Peyer's patch (tissue), 4 donors: ENCODE measurements around the gene BMPR2. TPM values are rescaled to one million over a fixed set of nuclear protein-coding genes. Genes with fewer than 3 reads are reported as not detected.

Experiments used
- DNase-seq, 3 donors: peaks; one replicate each; pipeline ENCODE4 v3.0.0-alpha.2; 2017 to 2019
- H3K27ac ChIP-seq, 4 donors: fragments of 200-600 bp; sonication (generic); one replicate each; pipeline ENCODE4 v1.5.1; 2016 to 2019
- H3K27me3 ChIP-seq, 2 donors: fragments of 200-600 bp; sonication (generic); one replicate each; pipeline ENCODE4 v1.5.1; 2019
- H3K36me3 ChIP-seq, 3 donors: fragments of 200-600 bp; sonication (generic); one replicate each; pipeline ENCODE4 v1.5.1; 2016 to 2019
- H3K4me1 ChIP-seq, 4 donors: fragments of 200-600 bp; sonication (generic); one replicate each; pipeline ENCODE4 v1.5.1; 2016 to 2019
- H3K4me3 ChIP-seq, 4 donors: fragments of 200-600 bp; sonication (generic); 1 replicate in 3 of 4; 2 replicates in 1 of 4; pipeline ENCODE4 v1.5.1; 2016 to 2019; ENCODE audit warnings: mild to moderate bottlenecking in 1 of 4
- H3K9me3 ChIP-seq, 4 donors: fragments of 200-600 bp; sonication (generic); one replicate each; pipeline ENCODE4 v1.5.1; 2016 to 2019; ENCODE audit warnings: mild to moderate bottlenecking in 1 of 4
- POLR2A ChIP-seq, 2 donors: fragments of 450-650 bp; IDR thresholded peaks; one replicate each; pipeline ENCODE4 v1.5.1; 2017; ENCODE audit warnings: antibody characterized with exemption in 2 of 2, mild to moderate bottlenecking in 2 of 2, moderate library complexity in 2 of 2
- small RNA-seq, 2 donors: library from RNA; depleted of rRNA; stranded (forward); fragments of <200 nt; gene quantifications; one replicate each; pipeline ENCODE3, GENCODE V24; 2016
- total RNA-seq, 4 donors: library from RNA; depleted of rRNA; stranded (reverse); fragments of >200 nt; gene quantifications; one replicate each; pipeline ENCODE4 v1.1.0, GENCODE V29; 2016
- TF ChIP-seq, protein P1 (sequence below), 6 experiments: fragments of 450-650 bp in 4 of 6; fragments of 200-600 bp in 2 of 6; sonication (generic) in 1 of 6; IDR thresholded peaks; one replicate each; pipeline ENCODE4 v1.5.1; 2017 to 2019; ENCODE audit warnings: antibody characterized with exemption in 6 of 6, mild to moderate bottlenecking in 3 of 6, moderate library complexity in 1 of 6

BMPR2 gene
- total RNA-seq, 4 donors from 2014 or later: 20.6 to 34.7 (median 30.0) TPM

DNA sequence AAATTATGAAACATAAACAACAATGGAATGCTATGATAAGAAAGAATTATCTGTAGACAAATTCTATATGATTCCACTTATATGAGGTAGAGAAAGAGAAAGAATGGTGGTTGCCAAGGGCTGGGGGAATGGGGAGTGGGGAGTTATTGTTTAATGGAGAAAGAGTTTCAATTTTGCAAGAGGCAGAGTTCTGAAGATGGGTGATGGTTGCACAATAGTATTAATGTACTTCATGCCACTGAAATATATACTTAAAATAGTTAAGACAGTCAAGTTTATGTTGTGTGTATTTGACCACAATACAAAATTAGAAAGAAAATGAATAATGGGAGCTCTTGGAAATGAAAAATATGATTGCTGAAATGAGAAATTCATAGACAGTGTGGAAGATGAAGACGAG is 236.0 kb downstream of the BMPR2 start:
- Histone ChIP-seq H3K27me3 (no peaks in the 10 kb centered on the region), H3K9me3 (no peaks in the 10 kb centered on the region), H3K36me3 (no peaks in the 10 kb centered on the region), H3K4me3 (no peak overlapping the region), H3K4me1 (no peaks in the 10 kb centered on the region), H3K27ac (no peak overlapping the region)
- DNase-seq: no peak
- TF ChIP-seq POLR2A (IDR thresholded peaks at IDR 0.05): no peak
- TF ChIP-seq, protein P1, sequence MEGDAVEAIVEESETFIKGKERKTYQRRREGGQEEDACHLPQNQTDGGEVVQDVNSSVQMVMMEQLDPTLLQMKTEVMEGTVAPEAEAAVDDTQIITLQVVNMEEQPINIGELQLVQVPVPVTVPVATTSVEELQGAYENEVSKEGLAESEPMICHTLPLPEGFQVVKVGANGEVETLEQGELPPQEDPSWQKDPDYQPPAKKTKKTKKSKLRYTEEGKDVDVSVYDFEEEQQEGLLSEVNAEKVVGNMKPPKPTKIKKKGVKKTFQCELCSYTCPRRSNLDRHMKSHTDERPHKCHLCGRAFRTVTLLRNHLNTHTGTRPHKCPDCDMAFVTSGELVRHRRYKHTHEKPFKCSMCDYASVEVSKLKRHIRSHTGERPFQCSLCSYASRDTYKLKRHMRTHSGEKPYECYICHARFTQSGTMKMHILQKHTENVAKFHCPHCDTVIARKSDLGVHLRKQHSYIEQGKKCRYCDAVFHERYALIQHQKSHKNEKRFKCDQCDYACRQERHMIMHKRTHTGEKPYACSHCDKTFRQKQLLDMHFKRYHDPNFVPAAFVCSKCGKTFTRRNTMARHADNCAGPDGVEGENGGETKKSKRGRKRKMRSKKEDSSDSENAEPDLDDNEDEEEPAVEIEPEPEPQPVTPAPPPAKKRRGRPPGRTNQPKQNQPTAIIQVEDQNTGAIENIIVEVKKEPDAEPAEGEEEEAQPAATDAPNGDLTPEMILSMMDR (IDR thresholded peaks at IDR 0.05): no peak

DNA sequence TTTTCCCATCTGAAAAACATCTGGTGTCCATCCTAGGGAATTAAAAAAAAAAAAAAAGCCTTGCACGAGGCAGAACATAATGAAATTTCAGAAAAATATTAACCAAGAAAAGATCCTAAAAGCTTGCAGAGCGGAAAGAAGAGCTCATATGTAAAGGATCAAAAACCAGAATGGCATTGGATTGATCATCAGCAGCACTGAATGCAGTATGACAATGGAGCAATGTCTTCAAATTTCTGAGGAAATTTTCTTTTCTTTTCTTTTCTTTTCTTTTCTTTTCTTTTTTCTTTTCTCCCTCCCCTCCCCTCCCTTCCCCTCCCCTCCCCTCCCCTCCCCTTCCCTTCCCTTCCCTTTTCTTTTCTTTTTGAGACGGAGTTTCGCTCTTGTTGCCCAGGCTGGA is 237.4 kb downstream of the BMPR2 start:
- H3K36me3 ChIP-seq: no peaks in the 10 kb centered on the region

More for the DNA sequence above, 237.4 kb downstream of the BMPR2 start:
- Histone ChIP-seq H3K4me1 (no peaks in the 10 kb centered on the region), H3K4me3 (no peak overlapping the region), H3K27me3 (no peaks in the 10 kb centered on the region), H3K9me3 (no peaks in the 10 kb centered on the region), H3K27ac (no peak overlapping the region)
- DNase-seq: no peak
- TF ChIP-seq, protein P1 (IDR thresholded peaks at IDR 0.05): no peak
- TF ChIP-seq POLR2A (IDR thresholded peaks at IDR 0.05): no peak

Small RNA genes lying within 50 kb of the gene (small RNA-seq; reads per million reads assigned to genes)
- gene MTND4LP17 (0 reads per million in 2 donors), gene RN7SL753P (0 to 0.06 reads per million in 2 donors)

Other genes starting within 250 kb of the BMPR2 start
- 10 to 100 TPM; 41.9 to 80.6 (median 58.8) TPM for gene SUMO1, start 137.7 kb upstream of the BMPR2 start, total RNA-seq
- 10 to 100 TPM; 18.6 to 93.3 (median 53.6) TPM for gene NOP58, start 110.6 kb upstream of the BMPR2 start, total RNA-seq